ENCODE measurements around the gene ARAP2. TPM values are rescaled to one million over a fixed set of nuclear protein-coding genes. Genes with fewer than 3 reads are reported as not detected.

Gene ARAP2
- total and polyA plus RNA-seq, 9 donors, result 0.76 to 77.3 (median 5.9) TPM

DNA sequence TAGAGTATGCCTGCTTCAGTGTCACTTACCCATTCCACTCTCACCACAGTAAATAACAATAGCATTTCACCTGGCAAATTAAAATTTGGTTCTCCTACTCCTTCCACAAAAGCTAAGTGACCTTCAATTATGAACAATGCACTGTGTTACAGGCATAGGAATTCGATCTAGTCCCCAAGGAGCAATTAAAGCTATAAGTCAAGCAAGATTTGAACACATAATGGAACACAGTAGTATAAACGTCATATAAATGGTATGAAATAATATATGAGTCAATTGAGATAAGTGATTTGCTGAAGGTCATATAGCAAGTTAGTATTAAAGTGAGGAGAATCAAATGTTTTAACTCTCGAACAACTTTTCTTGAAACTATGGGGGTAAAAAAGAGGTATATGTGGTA, 65.8 kb downstream of the ARAP2 start:
- DNase-seq, result no peak
- Histone ChIP-seq H3K27ac (no peak overlapping the region), H3K4me1 (ENCODE audit: insufficient read depth) (no peaks in the 10 kb centered on the region), H3K36me3 (no peaks in the 10 kb centered on the region), H3K9me3 (no peaks in the 10 kb centered on the region), H3K27me3 (no peaks in the 10 kb centered on the region), H3K4me3 (no peak overlapping the region)
- WGBS, 3 donors, result 50 to 62% (median 50%) methylated on average over 3 of the region's 3 CpGs
- intact Hi-C loops (cut with DNase I), result no loop called here
- TF ChIP-seq POLR2A (IDR thresholded peaks at IDR 0.05) (no peak), EP300 (IDR thresholded peaks at IDR 0.05) (no peak)
- TF ChIP-seq, protein P1, sequence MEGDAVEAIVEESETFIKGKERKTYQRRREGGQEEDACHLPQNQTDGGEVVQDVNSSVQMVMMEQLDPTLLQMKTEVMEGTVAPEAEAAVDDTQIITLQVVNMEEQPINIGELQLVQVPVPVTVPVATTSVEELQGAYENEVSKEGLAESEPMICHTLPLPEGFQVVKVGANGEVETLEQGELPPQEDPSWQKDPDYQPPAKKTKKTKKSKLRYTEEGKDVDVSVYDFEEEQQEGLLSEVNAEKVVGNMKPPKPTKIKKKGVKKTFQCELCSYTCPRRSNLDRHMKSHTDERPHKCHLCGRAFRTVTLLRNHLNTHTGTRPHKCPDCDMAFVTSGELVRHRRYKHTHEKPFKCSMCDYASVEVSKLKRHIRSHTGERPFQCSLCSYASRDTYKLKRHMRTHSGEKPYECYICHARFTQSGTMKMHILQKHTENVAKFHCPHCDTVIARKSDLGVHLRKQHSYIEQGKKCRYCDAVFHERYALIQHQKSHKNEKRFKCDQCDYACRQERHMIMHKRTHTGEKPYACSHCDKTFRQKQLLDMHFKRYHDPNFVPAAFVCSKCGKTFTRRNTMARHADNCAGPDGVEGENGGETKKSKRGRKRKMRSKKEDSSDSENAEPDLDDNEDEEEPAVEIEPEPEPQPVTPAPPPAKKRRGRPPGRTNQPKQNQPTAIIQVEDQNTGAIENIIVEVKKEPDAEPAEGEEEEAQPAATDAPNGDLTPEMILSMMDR (IDR thresholded peaks at IDR 0.05), result no peak

DNA sequence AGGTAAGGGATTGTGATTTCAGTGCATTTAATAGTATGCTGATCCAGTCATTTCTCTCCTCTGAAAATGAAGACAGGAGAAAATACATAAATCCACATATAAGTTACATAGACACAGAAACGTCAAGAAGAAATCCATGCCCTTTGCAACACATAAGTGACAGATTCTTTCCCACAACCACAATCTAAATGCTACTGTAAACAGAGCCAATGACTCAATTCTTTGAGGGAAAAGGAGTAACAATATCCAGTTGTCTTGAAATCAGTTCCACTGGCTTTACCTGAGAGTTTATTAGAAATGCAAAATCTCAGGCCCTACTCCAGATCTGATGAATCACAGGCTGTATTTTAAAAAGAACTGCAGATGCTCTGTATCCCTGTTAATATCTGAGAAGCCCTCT, 66.4 kb downstream of the ARAP2 start:
- intact Hi-C loops (cut with DNase I), result no loop called here
- DNase-seq, result no peak
- WGBS, 3 donors, result 73 to 93% (median 80%) methylated on average over 1 of the region's 1 CpG
- TF ChIP-seq POLR2A (IDR thresholded peaks at IDR 0.05), result no peak
- TF ChIP-seq EP300 (IDR thresholded peaks at IDR 0.05), result no peak
- TF ChIP-seq, protein P1 (IDR thresholded peaks at IDR 0.05), result no peak
- no peaks in the 10 kb centered on the region for H3K4me1 ChIP-seq (ENCODE audit: insufficient read depth)
- H3K27ac ChIP-seq, result no peak overlapping the region
- H3K36me3 ChIP-seq, result no peaks in the 10 kb centered on the region
- H3K27me3 ChIP-seq, result no peaks in the 10 kb centered on the region
- H3K4me3 ChIP-seq, result no peak overlapping the region
- H3K9me3 ChIP-seq, result no peaks in the 10 kb centered on the region

DNA sequence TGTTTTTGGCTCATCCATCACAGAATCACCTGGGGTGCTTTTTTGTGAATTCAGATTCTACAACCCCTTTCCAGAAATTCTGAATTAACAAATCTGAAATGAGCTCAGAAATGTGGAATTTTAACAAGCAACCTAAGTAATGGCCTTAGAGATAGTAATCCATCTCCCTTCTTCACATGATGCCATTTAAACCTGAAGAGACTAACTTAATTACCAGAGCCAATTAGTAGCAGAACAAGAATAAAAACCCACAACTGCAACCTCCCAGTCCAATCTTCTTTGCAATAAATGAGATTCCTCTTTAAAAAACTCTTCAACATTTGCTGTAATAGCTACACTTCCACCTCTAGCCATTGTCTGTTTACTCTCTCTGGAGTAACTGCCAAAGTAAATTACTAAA, 69.7 kb downstream of the ARAP2 start:
- H3K27me3 ChIP-seq, result no peaks in the 10 kb centered on the region
- no peaks in the 10 kb centered on the region for H3K9me3 ChIP-seq
- intact Hi-C loops (cut with DNase I), result no loop called here
- H3K4me3 ChIP-seq, result no peak overlapping the region
- TF ChIP-seq EP300 (IDR thresholded peaks at IDR 0.05) (no peak), POLR2A (IDR thresholded peaks at IDR 0.05) (no peak)
- TF ChIP-seq, protein P1 (IDR thresholded peaks at IDR 0.05), result no peak
- no peaks in the 10 kb centered on the region for H3K4me1 ChIP-seq (ENCODE audit: insufficient read depth)
- no peaks in the 10 kb centered on the region for H3K36me3 ChIP-seq
- DNase-seq, result no peak
- H3K27ac ChIP-seq, result no peak overlapping the region

DNA sequence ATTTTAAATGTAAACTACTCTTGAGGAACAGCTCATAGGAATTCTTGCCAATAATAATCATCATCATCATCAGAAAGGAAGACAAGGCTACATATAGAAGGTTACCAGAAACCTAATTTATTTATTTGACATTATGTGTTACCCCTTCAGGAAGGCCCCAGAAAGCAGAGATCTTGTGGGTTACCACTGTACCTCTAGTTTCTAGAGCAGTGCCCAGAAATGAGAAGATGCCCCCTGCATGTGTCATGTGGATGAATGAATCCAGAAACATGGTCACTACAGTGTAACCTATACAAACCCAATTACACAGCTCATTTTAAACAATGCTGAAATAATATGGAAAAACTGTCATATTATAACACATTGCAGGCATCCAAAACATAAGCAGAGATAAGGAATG, 70.4 kb downstream of the ARAP2 start:
- no peak for DNase-seq
- Histone ChIP-seq H3K9me3 (no peaks in the 10 kb centered on the region), H3K4me1 (ENCODE audit: insufficient read depth) (no peaks in the 10 kb centered on the region), H3K4me3 (no peak overlapping the region), H3K27ac (no peak overlapping the region), H3K36me3 (no peaks in the 10 kb centered on the region), H3K27me3 (no peaks in the 10 kb centered on the region)
- intact Hi-C loops (cut with DNase I), result no loop called here
- TF ChIP-seq, protein P1 (IDR thresholded peaks at IDR 0.05), result no peak
- TF ChIP-seq POLR2A (IDR thresholded peaks at IDR 0.05) (no peak), EP300 (IDR thresholded peaks at IDR 0.05) (no peak)

DNA sequence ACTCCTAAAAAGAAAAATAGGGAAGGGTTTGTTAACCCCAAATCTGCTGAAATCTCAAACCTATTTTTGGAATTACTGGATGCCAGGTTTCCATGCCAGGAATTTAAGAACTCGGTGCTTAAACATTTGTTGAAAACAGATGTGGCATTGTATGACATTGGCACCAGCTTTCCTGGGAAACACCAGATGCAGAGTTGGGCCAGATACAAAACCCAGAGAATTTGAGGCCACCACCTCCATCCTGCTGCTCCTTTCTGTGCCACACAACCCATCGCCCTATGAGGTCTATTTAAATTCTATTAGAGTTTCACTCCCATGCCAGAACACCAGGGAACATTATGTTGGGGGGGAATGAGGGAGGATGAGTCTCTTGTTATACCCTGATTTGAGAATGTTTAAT, 71.7 kb downstream of the ARAP2 start:
- no peaks in the 10 kb centered on the region for H3K9me3 ChIP-seq
- no peak for DNase-seq
- no peak for TF ChIP-seq POLR2A (IDR thresholded peaks at IDR 0.05)
- no peak for TF ChIP-seq EP300 (IDR thresholded peaks at IDR 0.05)
- TF ChIP-seq, protein P1 (IDR thresholded peaks at IDR 0.05), result no peak
- no peaks in the 10 kb centered on the region for H3K36me3 ChIP-seq
- intact Hi-C loops (cut with DNase I), result no loop called here
- H3K27ac ChIP-seq, result no peak overlapping the region
- no peaks in the 10 kb centered on the region for H3K27me3 ChIP-seq
- H3K4me1 ChIP-seq (ENCODE audit: insufficient read depth), result no peaks in the 10 kb centered on the region
- no peak overlapping the region for H3K4me3 ChIP-seq
- 57 to 74% (median 63%) methylated on average over 2 of the region's 2 CpGs for WGBS, 3 donors
